Measurements from ENCODE around the gene CNGA2.
"Not testable (repeated sequence)": the region's sequence is repeated elsewhere in the genome, so short reads cannot be mapped to it uniquely, and the experiment has no call there.

The CNGA2 gene

DNA sequence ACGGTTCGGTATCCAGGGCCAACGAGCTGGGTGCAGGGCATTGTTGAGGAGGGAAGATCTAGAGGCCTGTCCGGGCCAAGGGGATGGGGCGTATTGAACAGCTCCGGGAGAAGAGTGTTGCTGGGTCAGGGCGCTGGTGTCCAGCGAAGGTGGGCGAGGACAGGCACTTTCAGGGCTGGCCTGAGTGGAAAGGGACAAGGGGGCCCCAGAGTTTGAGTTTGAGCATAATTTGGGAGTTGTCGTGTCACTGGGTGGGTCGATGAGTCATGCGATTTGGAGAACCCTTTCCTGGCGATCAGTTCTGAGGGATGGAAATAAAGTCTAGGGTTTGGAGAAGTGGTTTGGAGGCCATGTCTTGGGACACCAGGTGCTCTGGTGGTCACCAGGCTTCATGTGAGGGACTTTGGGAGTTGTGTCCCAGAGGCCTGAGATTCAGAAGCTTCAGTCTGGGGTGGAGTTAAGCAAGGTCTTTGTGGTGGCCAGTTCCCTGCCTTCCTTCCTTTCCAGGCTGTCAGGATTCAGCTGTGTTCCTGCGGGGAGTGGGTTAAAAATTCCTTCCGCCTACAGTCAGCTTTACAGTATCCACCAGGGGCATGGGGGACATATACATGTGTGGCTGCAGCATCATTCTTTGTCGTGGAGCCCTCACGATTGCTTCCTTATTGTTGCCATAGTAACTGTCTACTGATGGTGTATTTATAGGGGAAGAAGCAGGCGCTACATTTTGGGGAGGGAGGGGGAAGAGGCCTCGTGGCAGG, 38.8 kb upstream of the CNGA2 start:
- Histone ChIP-seq H3K36me3 (no peaks in the 10 kb centered on the region), H3K4me3 (ENCODE audit: low read depth, low read length) (no peak overlapping the region), H3K9me3 (no peaks in the 10 kb centered on the region), H3K27me3 (no peaks in the 10 kb centered on the region), H3K4me1 (no peaks in the 10 kb centered on the region)
- DNase-seq: no peak
- no peak for TF ChIP-seq CTCF (IDR thresholded peaks at IDR 0.05; ENCODE audit: low read depth, low read length)

- DNase-seq; H3K9me3 ChIP-seq; H3K27me3 ChIP-seq; H3K36me3 ChIP-seq; H3K4me1 ChIP-seq; H3K4me3 ChIP-seq (ENCODE audit: low read depth, low read length): not testable (repeated sequence)
Measured at GRCh38 chrX:151697082-151697481, 37.5 kb upstream of the CNGA2 start.

DNA sequence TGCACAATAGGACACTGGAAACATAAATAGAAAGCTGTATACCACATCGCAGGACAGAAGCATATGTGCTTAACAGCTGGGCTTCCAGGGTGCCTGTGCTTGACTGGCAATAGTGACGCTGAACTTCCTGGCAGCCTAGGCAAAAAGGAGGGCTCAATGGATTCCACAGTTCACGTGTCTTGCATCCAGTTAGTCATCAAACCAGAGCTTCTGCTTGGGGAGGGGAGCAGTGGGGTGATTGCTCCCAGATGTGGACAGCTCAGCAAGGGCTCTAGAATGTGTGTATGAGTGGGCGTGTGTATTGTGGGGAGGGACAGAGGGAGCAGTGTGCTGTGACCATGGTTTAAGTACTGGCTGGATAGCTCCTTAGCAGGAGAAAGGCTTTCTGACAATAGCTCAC, 37.0 kb upstream of the CNGA2 start:
- no peaks in the 10 kb centered on the region for H3K9me3 ChIP-seq
- no peak for DNase-seq
- no peak for TF ChIP-seq CTCF (IDR thresholded peaks at IDR 0.05; ENCODE audit: low read depth, low read length)
- H3K4me1 ChIP-seq: no peaks in the 10 kb centered on the region
- no peaks in the 10 kb centered on the region for H3K36me3 ChIP-seq
- no peaks in the 10 kb centered on the region for H3K27me3 ChIP-seq
- H3K4me3 ChIP-seq (ENCODE audit: low read depth, low read length): no peak overlapping the region

DNA sequence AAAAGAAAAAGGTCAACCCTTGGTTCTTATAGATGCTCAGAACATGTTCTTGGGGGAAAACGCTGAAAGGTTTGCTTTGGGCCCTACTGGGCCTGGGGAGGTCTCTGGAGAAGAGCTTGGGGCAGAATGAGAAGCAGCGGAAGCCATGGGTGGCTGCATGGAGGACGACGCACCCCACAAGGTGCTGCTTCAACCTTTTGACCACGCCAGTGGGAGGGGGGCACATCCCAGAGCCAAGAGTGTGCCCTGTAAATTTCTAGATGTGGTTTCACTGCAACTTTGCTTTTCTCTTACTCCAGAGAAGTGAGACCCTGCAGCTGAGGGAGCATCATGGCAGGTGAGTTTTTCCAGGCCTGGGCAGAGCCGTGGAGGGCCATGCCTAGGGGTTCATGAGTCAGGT, 36.1 kb upstream of the CNGA2 start:
- Histone ChIP-seq H3K9me3 (no peaks in the 10 kb centered on the region), H3K4me1 (no peaks in the 10 kb centered on the region), H3K4me3 (ENCODE audit: low read depth, low read length) (no peak overlapping the region), H3K36me3 (no peaks in the 10 kb centered on the region), H3K27me3 (no peaks in the 10 kb centered on the region)
- no peak for TF ChIP-seq CTCF (IDR thresholded peaks at IDR 0.05; ENCODE audit: low read depth, low read length)
- no peak for DNase-seq

GRCh38 chrX:151699746-151700145, 34.8 kb upstream of the CNGA2 start:
- no peak overlapping the region for H3K4me3 ChIP-seq (ENCODE audit: low read depth, low read length)
- no peak for TF ChIP-seq CTCF (IDR thresholded peaks at IDR 0.05; ENCODE audit: low read depth, low read length)
- no peaks in the 10 kb centered on the region for H3K9me3 ChIP-seq
- DNase-seq: no peak
- no peaks in the 10 kb centered on the region for H3K4me1 ChIP-seq
- H3K36me3 ChIP-seq: no peaks in the 10 kb centered on the region
- no peaks in the 10 kb centered on the region for H3K27me3 ChIP-seq

- no peak overlapping the region for H3K4me3 ChIP-seq (ENCODE audit: low read depth, low read length)
- DNase-seq: no peak
- no peak for TF ChIP-seq CTCF (IDR thresholded peaks at IDR 0.05; ENCODE audit: low read depth, low read length)
- H3K36me3 ChIP-seq: no peaks in the 10 kb centered on the region
- H3K27me3 ChIP-seq: no peaks in the 10 kb centered on the region
- no peaks in the 10 kb centered on the region for H3K4me1 ChIP-seq
- H3K9me3 ChIP-seq: no peaks in the 10 kb centered on the region
Measured at GRCh38 chrX:151700581-151700980, 34.0 kb upstream of the CNGA2 start.
